ENCODE measurements around the gene PAIP2. TPM values are rescaled to one million over a fixed set of nuclear protein-coding genes. Genes with fewer than 3 reads are reported as not detected.

Gene PAIP2
- total and polyA plus RNA-seq, 3 donors from 2014 or later: 142 to 297 (median 150) TPM

DNA sequence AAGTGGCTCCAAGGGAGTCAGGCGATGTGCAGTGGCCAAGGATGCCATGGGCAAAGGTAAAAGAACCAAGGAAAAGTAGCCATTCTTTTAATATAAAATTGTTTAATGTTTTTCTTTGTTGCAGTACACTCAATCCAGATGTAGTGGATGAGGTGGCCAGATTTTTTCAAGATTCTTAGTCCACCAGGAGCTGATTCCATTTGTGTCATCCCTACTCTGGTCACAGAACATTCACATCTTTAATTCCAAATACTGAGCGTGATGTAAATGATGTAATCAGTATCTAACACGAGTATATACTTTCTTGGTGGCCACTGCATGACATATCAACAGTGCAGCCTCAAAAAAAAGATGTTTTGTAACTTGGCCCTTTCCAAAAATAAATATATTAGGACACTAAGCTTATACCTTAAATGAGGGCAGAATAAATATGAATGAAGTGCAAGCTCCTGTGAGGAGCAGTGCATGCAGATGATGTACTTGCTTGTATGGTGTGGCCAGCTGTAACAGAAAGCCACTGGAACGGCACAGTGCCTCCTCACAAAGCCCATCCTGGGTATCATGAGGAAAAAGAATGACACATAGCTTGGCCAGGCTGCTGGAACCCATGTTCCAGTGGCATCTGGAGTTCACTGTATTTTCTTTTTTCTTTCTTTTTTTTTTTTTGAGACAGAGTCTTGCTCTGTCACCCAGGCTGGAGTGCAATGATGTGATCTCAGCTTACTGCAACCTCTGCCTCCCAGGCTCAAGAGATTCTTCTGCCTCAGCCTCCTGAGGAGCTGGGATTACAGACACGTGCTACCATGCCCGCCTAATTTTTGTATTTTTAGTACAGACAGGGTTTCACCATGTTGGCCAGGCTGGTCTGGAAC is 68.7 kb downstream of the PAIP2 start:
- DNase-seq: no peak
- H3K4me1 ChIP-seq: peaks cover 3% of the 10 kb centered on the region
- H3K36me3 ChIP-seq (ENCODE audit: low read depth, missing control alignments): no peaks in the 10 kb centered on the region
- no peaks in the 10 kb centered on the region for H3K27me3 ChIP-seq
- no peak overlapping the region for H3K27ac ChIP-seq
- no peak overlapping the region for H3K4me3 ChIP-seq
- no peaks in the 10 kb centered on the region for H3K9me3 ChIP-seq
- intact Hi-C loops (cut with DNase I; ENCODE audit: low total_unique reads): no loop called here
- TF ChIP-seq, protein P1, sequence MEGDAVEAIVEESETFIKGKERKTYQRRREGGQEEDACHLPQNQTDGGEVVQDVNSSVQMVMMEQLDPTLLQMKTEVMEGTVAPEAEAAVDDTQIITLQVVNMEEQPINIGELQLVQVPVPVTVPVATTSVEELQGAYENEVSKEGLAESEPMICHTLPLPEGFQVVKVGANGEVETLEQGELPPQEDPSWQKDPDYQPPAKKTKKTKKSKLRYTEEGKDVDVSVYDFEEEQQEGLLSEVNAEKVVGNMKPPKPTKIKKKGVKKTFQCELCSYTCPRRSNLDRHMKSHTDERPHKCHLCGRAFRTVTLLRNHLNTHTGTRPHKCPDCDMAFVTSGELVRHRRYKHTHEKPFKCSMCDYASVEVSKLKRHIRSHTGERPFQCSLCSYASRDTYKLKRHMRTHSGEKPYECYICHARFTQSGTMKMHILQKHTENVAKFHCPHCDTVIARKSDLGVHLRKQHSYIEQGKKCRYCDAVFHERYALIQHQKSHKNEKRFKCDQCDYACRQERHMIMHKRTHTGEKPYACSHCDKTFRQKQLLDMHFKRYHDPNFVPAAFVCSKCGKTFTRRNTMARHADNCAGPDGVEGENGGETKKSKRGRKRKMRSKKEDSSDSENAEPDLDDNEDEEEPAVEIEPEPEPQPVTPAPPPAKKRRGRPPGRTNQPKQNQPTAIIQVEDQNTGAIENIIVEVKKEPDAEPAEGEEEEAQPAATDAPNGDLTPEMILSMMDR (IDR thresholded peaks at IDR 0.05): no peak
- no peak for TF ChIP-seq POLR2A (IDR thresholded peaks at IDR 0.05)
- WGBS, 2 donors: 69 to 83% methylated on average over 6 of the region's 6 CpGs

DNA sequence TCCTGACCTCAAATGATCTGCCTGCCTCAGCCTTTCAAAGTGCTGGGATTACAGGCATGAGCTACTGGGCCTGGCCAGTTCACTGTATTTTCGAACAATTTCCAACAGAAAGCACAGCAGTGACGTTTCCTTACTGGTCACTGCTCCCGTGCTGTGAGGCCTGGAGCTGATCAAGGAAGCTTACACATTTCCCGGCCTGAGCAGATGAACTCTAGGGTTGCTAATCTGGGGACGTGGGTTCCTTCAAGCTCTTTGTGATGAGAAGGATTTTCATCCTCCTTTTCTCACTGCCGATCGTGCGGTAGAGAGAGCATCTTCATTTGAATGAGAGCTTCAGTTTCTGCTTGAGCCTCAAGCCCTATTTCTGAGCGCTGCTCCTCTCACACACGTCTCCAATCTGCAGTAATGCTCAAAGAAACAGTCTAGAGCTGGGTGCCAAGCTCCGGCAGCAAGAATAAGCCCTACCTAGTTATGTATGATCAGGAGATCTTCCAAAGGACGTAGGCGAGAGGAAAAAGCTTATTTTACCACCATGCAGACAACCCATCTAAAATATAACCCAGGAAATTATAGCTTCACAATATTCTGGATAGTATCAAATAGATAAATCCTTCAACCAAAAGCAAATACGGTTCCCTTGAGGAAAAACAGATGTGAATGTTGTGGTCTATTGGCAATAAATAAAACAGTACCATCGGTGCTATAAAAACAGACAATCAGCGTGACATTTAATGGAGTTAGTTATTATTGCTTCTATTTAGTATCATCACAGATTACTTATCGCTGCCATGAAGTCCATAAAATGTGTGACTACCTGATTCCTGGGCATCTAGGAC is 69.6 kb downstream of the PAIP2 start:
- H3K27ac ChIP-seq: no peak overlapping the region
- H3K4me3 ChIP-seq: no peak overlapping the region
- intact Hi-C loops (cut with DNase I; ENCODE audit: low total_unique reads): no loop called here
- H3K9me3 ChIP-seq: no peaks in the 10 kb centered on the region
- peaks cover 3% of the 10 kb centered on the region for H3K4me1 ChIP-seq
- no peak for DNase-seq
- no peaks in the 10 kb centered on the region for H3K36me3 ChIP-seq (ENCODE audit: low read depth, missing control alignments)
- 87 to 88% methylated on average over 17 of the region's 17 CpGs for WGBS, 2 donors
- TF ChIP-seq POLR2A (IDR thresholded peaks at IDR 0.05): no peak
- TF ChIP-seq, protein P1 (IDR thresholded peaks at IDR 0.05): no peak
- H3K27me3 ChIP-seq: no peaks in the 10 kb centered on the region

DNA sequence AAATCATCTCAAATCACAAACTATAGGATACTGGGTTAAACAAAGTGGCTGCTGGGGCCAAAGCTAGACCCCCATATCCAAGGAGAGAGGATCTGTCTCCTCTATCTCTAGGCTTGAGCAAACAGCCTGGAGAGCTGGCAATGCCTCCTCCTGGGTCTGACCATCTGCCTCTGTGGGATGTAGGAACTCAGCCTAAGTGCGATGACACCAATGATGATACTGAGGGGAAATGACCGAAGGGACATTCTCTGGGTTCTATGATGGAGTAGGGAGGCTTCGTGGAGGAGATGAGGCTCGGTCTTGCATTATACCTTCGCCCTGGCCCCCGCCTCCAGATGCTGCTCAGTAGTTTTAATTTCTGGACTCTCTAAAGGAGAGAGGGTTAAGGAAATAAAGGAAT is 71.5 kb downstream of the PAIP2 start:
- DNase-seq: no peak

DNA sequence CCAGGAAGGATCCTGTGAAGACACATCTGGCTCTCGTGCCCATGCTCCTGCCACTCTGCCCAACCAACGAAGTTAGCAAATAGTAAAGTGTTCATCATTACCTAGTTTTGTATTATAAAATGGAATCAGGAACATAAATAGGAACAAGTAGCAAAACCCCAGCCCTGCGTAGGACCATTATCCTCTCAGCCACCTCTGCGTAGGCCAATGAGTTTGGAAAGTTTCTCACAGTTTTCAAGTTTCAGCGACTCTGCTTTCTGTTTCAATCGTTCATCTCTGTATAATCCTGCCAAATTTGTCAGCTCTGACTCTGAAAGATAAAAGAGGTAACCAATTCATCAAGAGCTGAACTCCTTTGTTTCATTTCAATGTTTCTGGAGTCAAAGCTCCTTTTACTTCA is 72.3 kb downstream of the PAIP2 start:
- no peak for DNase-seq
- Histone ChIP-seq H3K9me3 (no peaks in the 10 kb centered on the region), H3K27ac (no peak overlapping the region), H3K36me3 (ENCODE audit: low read depth, missing control alignments) (no peaks in the 10 kb centered on the region), H3K27me3 (no peaks in the 10 kb centered on the region), H3K4me3 (no peak overlapping the region), H3K4me1 (peaks cover 10% of the 10 kb centered on the region)
- 91 to 93% methylated on average over 6 of the region's 6 CpGs for WGBS, 2 donors
- intact Hi-C loops (cut with DNase I; ENCODE audit: low total_unique reads): no loop called here
- TF ChIP-seq POLR2A (IDR thresholded peaks at IDR 0.05): no peak
- TF ChIP-seq, protein P1 (IDR thresholded peaks at IDR 0.05): no peak

More for the DNA sequence above, 71.5 kb downstream of the PAIP2 start:
- no peak overlapping the region for H3K27ac ChIP-seq
- TF ChIP-seq, protein P1 (IDR thresholded peaks at IDR 0.05): no peak
- TF ChIP-seq POLR2A (IDR thresholded peaks at IDR 0.05): no peak
- no peaks in the 10 kb centered on the region for H3K36me3 ChIP-seq (ENCODE audit: low read depth, missing control alignments)
- no peaks in the 10 kb centered on the region for H3K9me3 ChIP-seq
- intact Hi-C loops (cut with DNase I; ENCODE audit: low total_unique reads): no loop called here
- H3K27me3 ChIP-seq: no peaks in the 10 kb centered on the region
- WGBS, 2 donors: 94 to 97% methylated on average over 6 of the region's 6 CpGs
- H3K4me3 ChIP-seq: no peak overlapping the region
- H3K4me1 ChIP-seq: peaks cover 10% of the 10 kb centered on the region

Measured in testis (tissue), 3 donors.